Cardiac ventricle fibroblast (primary cell): ENCODE results near the gene NAA16. TPM values are rescaled to one million over a fixed set of nuclear protein-coding genes. Genes with fewer than 3 reads are reported as not detected.

Source experiments
- total RNA-seq: library from RNA; depleted of rRNA; stranded (reverse); fragments of >200 nt; gene quantifications from 2 replicates; pipeline ENCODE4 v1.2.3, GENCODE V29; 2015

The NAA16 gene
- 4.4 and 7.9 TPM in 2 replicates for total RNA-seq

GRCh38 chr13:41310963-41311405 is at the start of gene NAA16:
Gene NAA16 (plus strand): TSS chr13:41311267. CDS start chr13:41311529, 262 bp downstream.

GRCh38 chr13:41263261-41263971 is 47.7 kb upstream of the NAA16 start, which contains the start of gene MTRF1:
Gene MTRF1 (minus strand): TSS chr13:41263576. CDS start chr13:41260907, 2,669 bp downstream.

Other genes with a start within 250 kb of the NAA16 start
- 4.4 and 6.3 TPM in 2 replicates for gene WBP4, start 249.8 kb upstream of the NAA16 start, total RNA-seq
- gene KBTBD6, start 178.5 kb upstream of the NAA16 start, total RNA-seq: 6.9 and 10.8 TPM in 2 replicates
- 5.6 and 5.8 TPM in 2 replicates for gene KBTBD7, start 116.7 kb upstream of the NAA16 start, total RNA-seq
- gene MTRF1, start 47.7 kb upstream of the NAA16 start, total RNA-seq: 4.2 and 8.4 TPM in 2 replicates
- gene RGCC, start 146.3 kb downstream of the NAA16 start, total RNA-seq: 3.1 and 5.1 TPM in 2 replicates